Fibroblast of lung (primary cell): ENCODE data around the gene MCM6. TPM values are rescaled to one million over a fixed set of nuclear protein-coding genes. Genes with fewer than 3 reads are reported as not detected.

Experiments
- DNase-seq, 2 donors: peaks; one replicate each; pipeline versions ENCODE4 v3.0.0 to v3.0.0-alpha.2; 2010; ENCODE audit warnings: low read depth in 2 of 2
- H2AFZ ChIP-seq: 2 replicates; pipeline ENCODE4 v1.5.1; 2012; ENCODE audit warnings: low read length, control low read depth, inconsistent platforms
- H3K27ac ChIP-seq: 2 replicates; pipeline ENCODE4 v1.5.1; 2011; ENCODE audit warnings: low read length, control low read depth; ENCODE audit not compliant: insufficient read depth
- H3K27me3 ChIP-seq: 2 replicates; pipeline ENCODE4 v1.5.1; 2011; ENCODE audit warnings: mild to moderate bottlenecking, low read length; ENCODE audit not compliant: control insufficient read depth, insufficient read depth
- H3K36me3 ChIP-seq: 2 replicates; pipeline ENCODE4 v1.5.1; 2011; ENCODE audit warnings: low read length; ENCODE audit not compliant: control insufficient read depth, insufficient read depth
- H3K4me1 ChIP-seq: 2 replicates; pipeline ENCODE4 v1.5.1; 2011; ENCODE audit warnings: low read length; ENCODE audit not compliant: control insufficient read depth, insufficient read depth; ENCODE audit errors: extremely low read depth
- H3K4me2 ChIP-seq: 2 replicates; pipeline ENCODE4 v1.5.1; 2011; ENCODE audit warnings: low read length, control low read depth; ENCODE audit not compliant: insufficient read depth; ENCODE audit errors: extremely low read depth
- H3K4me3 ChIP-seq, 4 experiments: fragments of 200-600 bp in 1 of 4; sonication (generic) in 1 of 4; replicated peaks in 1 of 4; 2 replicates each; pipeline ENCODE4 v1.5.1; 2011 to 2016; ENCODE audit warnings: low read length in 4 of 4, low read depth in 3 of 4, mild to moderate bottlenecking in 3 of 4, control low read depth in 2 of 4, inconsistent platforms in 1 of 4, mixed read lengths in 1 of 4; ENCODE audit not compliant: insufficient read depth in 1 of 4; ENCODE audit errors: control extremely low read depth in 1 of 4
- H3K79me2 ChIP-seq: 2 replicates; pipeline ENCODE4 v1.5.1; 2012; ENCODE audit warnings: mild to moderate bottlenecking, low read length, inconsistent platforms; ENCODE audit not compliant: control insufficient read depth, insufficient read depth
- H3K9ac ChIP-seq: 2 replicates; pipeline ENCODE4 v1.5.1; 2011; ENCODE audit warnings: mild to moderate bottlenecking, low read length, control low read depth; ENCODE audit not compliant: insufficient read depth
- H3K9me3 ChIP-seq: 2 replicates; pipeline ENCODE4 v1.5.1; 2012; ENCODE audit warnings: low read depth, low read length; ENCODE audit not compliant: control insufficient read depth, insufficient read depth
- H4K20me1 ChIP-seq: 2 replicates; pipeline ENCODE4 v1.5.1; 2011; ENCODE audit warnings: low read length; ENCODE audit not compliant: control insufficient read depth, insufficient read depth; ENCODE audit errors: extremely low read depth
- EZH2 ChIP-seq: IDR thresholded peaks from 2 replicates; pipeline ENCODE4 v1.5.1; 2012; ENCODE audit warnings: low read length, control low read depth, mild to moderate bottlenecking; ENCODE audit errors: missing control alignments
- polyA plus RNA-seq, 2 donors: library from polyadenylated mRNA; depleted of rRNA in 1 of 2; stranded (reverse) in 1 of 2; unstranded in 1 of 2; fragments of >200 nt; gene quantifications; 2 replicates each; pipeline ENCODE4 v1.2.1, GENCODE V29; 2011 to 2012; ENCODE audit warnings: missing spikeins in 1 of 2
- total RNA-seq: library from RNA; depleted of rRNA; stranded (reverse); fragments of >200 nt; gene quantifications from 2 replicates; pipeline ENCODE4 v1.2.1, GENCODE V29; 2014
- TF ChIP-seq, protein P1 (sequence below), 2 donors: IDR thresholded peaks in 1 of 2; conservative IDR thresholded peaks in 1 of 2; 1 replicate in 1 of 2; 2 replicates in 1 of 2; pipeline ENCODE4 v1.5.1; 2011 to 2012; ENCODE audit warnings: low read length in 2 of 2, control low read depth in 1 of 2, inconsistent platforms in 1 of 2, low read depth in 1 of 2, mild to moderate bottlenecking in 1 of 2

MCM6 gene
- total and polyA plus RNA-seq, 2 donors (not counting 1 experiment from before 2014, with no cell fraction given), result 11.2 to 36.0 TPM

- H4K20me1 ChIP-seq, result no peaks in the 10 kb centered on the region
- H3K4me3 ChIP-seq, result no peak overlapping the region
- H2AFZ ChIP-seq, result no peak overlapping the region
- no peak overlapping the region for H3K27ac ChIP-seq
- no peaks in the 10 kb centered on the region for H3K27me3 ChIP-seq
- TF ChIP-seq EZH2, result no peak
- TF ChIP-seq, protein P1, sequence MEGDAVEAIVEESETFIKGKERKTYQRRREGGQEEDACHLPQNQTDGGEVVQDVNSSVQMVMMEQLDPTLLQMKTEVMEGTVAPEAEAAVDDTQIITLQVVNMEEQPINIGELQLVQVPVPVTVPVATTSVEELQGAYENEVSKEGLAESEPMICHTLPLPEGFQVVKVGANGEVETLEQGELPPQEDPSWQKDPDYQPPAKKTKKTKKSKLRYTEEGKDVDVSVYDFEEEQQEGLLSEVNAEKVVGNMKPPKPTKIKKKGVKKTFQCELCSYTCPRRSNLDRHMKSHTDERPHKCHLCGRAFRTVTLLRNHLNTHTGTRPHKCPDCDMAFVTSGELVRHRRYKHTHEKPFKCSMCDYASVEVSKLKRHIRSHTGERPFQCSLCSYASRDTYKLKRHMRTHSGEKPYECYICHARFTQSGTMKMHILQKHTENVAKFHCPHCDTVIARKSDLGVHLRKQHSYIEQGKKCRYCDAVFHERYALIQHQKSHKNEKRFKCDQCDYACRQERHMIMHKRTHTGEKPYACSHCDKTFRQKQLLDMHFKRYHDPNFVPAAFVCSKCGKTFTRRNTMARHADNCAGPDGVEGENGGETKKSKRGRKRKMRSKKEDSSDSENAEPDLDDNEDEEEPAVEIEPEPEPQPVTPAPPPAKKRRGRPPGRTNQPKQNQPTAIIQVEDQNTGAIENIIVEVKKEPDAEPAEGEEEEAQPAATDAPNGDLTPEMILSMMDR (conservative IDR thresholded peaks at IDR 0.05 in 1 of 2, IDR thresholded peaks at IDR 0.05 in 1 of 2; ENCODE audit: low read depth in 1 of 2, low read length in 2 of 2), result no peak
- no peaks in the 10 kb centered on the region for H3K36me3 ChIP-seq
- no peak for DNase-seq
- H3K4me2 ChIP-seq, result no peak overlapping the region
- H3K4me1 ChIP-seq, result no peaks in the 10 kb centered on the region
- H3K9ac ChIP-seq, result no peak overlapping the region
- no peaks in the 10 kb centered on the region for H3K79me2 ChIP-seq
- H3K9me3 ChIP-seq, result no peaks in the 10 kb centered on the region
Measured at GRCh38 chr2:135803278-135803677, 73.0 kb downstream of the MCM6 start.

- Histone ChIP-seq H4K20me1 (no peaks in the 10 kb centered on the region), H2AFZ (no peak overlapping the region), H3K27ac (no peak overlapping the region), H3K4me3 (no peak overlapping the region), H3K4me2 (no peak overlapping the region), H3K27me3 (no peaks in the 10 kb centered on the region), H3K4me1 (no peaks in the 10 kb centered on the region), H3K79me2 (no peaks in the 10 kb centered on the region), H3K9ac (no peak overlapping the region), H3K9me3 (no peaks in the 10 kb centered on the region), H3K36me3 (no peaks in the 10 kb centered on the region)
- no peak for DNase-seq
- TF ChIP-seq, protein P1 (conservative IDR thresholded peaks at IDR 0.05 in 1 of 2, IDR thresholded peaks at IDR 0.05 in 1 of 2; ENCODE audit: low read depth in 1 of 2, low read length in 2 of 2), result no peak
- no peak for TF ChIP-seq EZH2
Measured at GRCh38 chr2:135802350-135802749, 73.9 kb downstream of the MCM6 start.

DNA sequence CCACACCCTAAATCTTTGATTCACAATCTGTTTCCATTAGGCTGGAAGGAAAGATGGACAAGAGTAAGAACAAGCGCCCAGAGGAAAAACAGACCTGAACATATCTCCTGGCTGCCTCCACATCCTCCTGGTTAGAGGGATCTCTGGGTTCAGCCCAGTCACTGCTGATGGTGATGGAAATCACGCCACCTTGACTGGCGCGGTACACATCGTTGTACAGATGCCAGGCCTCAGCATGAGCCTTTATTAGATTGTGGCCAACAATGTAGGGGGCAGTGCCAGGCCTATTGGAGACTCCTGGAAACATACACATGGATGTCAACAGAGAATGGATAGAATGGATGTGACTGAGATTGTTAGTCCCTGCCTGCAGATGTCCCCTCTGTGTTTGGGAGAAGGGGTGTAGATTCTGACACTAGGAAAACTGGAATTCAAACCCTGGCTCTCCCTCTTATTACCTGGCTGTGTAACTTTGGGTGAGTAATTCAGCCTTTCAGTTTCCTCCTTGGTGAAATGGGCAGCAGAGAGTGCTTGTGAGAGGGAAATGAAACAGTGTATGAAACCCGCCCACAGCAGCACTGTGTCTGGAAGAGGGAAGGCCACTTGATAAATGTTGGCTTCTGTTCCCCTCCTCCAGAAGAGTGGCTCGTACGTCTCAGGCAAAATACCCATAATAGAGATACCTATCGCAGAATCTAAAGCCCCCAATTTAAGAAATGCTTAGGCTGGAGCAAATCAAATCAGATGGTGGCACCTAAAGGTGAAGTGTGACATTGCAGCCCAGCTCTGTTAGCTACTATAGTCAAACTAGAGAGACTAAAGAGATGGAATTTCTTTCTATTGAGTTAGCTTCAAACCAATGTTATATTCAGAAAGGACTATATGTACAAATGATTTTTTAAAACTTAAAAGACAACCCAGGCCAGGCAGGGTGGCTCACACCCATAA, 75.5 kb downstream of the MCM6 start:
- H3K27ac ChIP-seq, result no peak overlapping the region
- H3K4me1 ChIP-seq, result no peaks in the 10 kb centered on the region
- H2AFZ ChIP-seq, result no peak overlapping the region
- H3K9me3 ChIP-seq, result no peaks in the 10 kb centered on the region
- H3K9ac ChIP-seq, result no peak overlapping the region
- TF ChIP-seq, protein P1 (conservative IDR thresholded peaks at IDR 0.05 in 1 of 2, IDR thresholded peaks at IDR 0.05 in 1 of 2; ENCODE audit: low read depth in 1 of 2, low read length in 2 of 2), result no peak
- TF ChIP-seq EZH2, result no peak
- no peaks in the 10 kb centered on the region for H3K36me3 ChIP-seq
- H3K4me3 ChIP-seq, result no peak overlapping the region
- no peaks in the 10 kb centered on the region for H3K27me3 ChIP-seq
- H4K20me1 ChIP-seq, result no peaks in the 10 kb centered on the region
- no peak overlapping the region for H3K4me2 ChIP-seq
- no peaks in the 10 kb centered on the region for H3K79me2 ChIP-seq
- no peak for DNase-seq
